GM19452 (cell line): ENCODE data around the gene GFPT1.

Source experiments
- ATAC-seq: cut with Tn5 transposase; IDR thresholded peaks from one replicate; pipeline ENCODE4 v1.9.1; 2021; ENCODE audit not compliant: unreplicated experiment

GFPT1 gene

DNA sequence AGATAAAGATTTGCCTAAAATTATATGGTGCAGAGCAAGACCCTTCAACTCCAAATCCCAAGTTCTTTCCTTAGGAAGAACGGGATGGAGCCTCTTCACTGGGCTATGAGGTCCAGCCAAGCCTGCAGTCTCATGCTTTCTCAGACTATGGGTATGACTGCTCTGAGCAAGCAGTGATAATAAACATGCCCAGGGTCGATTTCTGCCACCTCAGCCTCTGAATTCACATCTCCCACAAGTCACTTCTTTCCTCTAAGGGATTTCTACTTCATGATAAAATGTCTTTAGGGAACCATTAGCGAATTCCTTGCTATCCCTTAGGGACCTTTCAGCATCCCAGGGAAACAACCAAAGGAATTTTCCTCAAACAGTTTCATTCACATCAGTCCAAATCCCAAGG, 94.8 kb downstream of the GFPT1 start:
- no peak for ATAC-seq

DNA sequence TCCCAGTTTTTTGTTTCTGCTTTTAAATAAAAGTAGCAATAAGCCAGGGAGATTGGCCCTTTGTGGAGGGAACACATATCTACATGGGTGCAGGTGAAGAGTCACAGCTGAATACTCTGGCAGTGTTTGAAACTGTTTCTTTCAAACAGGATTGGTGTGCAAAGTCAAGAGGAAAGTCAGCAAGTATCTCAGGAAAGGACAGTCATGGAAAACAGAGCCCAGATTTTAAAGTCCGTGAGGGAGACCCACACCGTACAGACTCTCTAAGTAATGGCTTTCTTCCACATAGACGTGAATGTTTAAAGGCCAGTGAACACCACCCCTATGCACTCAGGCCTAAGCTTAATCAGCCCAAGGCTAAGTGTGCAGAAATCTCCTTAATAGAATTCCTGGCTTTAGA, 95.3 kb downstream of the GFPT1 start:
- ATAC-seq: no peak

DNA sequence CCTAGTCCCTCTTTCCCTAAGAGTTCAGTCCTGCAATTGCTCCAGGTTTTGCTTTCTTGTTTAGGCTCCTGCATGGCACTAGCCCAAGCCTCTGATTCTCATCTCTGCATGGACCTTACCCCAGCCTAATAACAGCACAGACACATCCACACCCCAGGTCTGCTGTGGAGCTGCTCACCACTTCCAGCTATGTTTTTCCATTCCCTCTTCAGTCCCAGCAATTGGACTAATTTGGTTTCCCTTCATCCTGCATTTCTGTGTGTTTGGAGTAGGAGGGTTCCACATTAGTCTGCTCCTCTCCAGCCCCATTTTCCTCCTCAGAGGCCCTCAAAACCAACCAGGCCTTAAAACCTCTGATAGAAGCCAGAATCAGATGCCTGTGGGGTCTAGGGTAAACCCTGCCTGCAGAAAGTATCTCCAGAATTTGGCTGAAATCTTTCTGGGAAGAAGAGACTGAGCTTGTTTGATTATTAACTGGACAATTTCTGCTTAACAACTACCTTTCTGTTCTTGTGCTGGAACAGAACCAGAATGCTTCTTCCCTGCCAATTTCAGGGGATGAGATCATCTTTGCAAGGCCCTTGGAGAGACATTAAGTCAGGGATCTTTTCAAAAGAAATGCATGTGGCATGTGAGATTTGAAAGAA, 95.9 kb downstream of the GFPT1 start:
- no peak for ATAC-seq

DNA sequence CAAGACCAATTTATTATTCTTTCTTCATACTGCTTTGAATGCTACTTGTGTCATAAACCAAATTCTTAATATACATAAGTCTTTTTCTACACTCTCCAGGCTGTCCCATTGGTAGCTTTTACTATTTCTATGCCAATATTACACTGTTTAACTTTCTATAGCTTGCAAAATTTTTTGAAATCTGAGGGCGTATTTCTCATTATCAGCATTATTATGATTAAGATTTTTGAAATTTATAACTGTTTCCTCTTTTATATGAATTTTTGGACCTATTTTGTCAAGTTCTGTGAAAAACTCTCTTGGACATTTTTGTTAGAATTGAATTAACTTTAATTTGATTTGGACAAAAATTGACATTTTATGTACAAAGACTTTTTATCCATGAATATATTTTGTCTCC, 98.6 kb downstream of the GFPT1 start:
- ATAC-seq: no peak

DNA sequence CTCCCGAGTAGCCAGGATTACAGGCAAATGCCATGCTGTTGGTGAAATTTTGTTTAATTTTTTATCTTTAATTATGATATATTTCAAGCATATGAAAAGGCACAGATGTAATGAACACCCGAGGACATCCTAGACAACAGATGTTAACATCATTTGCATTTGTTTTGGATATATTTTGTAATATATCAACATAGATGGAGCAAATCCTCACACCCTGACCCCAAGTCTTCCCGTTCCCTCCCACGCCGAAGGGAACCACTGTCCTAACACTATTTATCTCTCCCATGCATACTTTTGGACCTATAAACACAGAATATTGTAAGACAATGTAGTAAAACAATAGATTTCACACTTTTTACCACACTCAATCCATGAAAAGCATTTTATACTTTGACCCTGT, 99.5 kb downstream of the GFPT1 start:
- no peak for ATAC-seq

DNA sequence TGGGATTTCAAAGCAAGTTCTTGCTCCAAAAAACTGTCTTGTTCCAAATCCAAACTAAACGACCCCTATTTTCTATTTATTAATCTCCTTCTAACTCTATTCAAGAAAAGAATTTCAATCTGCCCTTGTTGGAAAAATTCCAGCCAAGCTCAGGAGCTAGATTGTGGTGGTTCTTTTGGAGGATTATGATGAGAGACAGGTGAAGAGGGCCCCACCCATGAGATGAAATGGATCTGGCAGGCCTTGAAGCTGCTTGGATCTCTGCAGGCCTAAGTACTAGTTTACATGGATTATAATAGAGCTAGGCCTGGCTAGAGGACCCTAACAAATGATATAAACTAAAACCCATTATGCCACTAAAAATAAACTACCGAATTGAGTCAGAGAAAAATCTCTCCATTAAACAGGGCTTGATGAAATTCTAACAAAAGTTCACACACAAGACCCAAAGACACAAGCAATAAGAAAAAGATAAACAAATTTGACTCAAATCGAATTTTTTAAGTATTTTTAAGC, 101.6 kb downstream of the GFPT1 start:
- no peak for ATAC-seq

DNA sequence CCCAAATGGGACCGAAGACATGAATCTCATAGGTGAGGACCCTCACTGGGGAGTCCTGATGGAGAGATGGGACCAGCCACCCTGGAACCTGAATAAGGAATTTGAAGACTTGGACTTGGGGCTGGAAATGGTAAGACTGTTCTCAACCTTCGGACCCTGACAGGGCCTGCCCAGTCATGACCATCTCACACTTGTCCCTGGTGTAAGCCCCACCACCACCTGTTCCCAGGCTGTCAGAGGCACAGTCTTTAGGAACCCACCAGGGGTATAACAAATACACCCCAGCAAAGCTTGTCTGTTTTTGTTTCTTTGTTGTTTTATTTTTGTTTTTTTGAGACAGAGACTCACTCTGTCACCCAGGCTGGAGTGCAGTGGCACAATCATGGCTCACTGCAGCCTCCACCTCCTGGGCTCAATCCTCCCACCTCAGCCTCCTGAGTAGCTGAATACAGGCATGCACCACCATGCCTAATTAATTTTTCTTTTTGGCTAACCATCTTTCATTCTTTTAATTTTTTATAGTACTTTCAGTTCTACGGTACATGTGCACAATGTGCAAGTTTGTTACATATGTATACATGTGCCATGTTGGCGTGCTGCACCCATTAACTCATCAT, 106.1 kb downstream of the GFPT1 start:
- no peak for ATAC-seq

DNA sequence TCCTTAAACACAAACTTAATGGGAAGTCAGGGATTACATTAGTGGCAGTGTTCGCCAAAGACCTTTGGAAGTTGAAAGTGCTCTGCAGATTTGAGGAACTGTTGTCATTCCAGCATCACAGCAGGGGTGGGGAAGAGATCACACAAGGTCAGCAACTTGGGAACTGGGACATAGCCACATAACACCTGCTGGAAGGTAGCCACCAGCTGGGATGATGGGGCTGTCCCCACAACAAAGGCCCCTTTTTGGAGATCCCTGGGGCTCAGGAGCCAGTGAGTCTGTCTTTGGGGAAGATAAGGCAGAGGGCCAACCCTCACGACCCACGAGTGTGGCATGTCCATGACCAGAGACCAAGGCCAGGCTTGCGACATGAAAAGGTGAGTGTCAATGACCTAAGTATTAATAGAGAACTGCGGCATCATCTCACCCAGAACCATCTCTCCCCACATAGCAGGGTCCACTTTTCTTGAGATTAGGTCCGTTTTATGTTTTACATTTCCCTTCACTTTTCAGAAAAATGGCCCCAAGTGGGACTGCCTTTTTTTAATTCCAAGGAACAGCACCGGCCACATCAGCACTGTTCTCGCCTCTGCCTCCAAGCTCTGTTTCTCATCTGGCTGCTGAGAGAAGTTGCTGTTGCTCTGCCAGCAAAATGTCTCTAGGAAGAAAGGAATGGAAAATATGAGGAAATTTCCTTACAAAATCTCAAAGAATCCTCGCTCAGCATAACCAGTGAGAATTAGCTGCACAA, 106.9 kb downstream of the GFPT1 start:
- no peak for ATAC-seq

DNA sequence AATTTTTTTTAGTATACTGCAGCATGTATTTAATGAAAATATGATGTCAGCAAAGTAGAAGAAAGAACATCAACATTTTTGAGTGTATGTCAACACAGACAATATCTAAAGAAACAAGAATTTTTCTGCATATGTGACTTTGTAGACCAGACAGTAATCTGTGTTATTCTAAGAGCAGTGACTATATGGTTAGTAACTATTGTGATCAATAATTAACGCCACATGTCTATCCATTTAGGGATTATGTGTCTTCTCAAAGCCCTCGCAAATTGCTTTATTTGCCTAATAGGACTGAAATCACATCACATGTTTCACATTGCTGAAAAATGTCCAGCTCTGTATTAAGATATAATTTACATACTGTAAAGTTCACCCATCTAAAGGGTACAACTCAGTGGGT, 107.8 kb downstream of the GFPT1 start:
- ATAC-seq: no peak

DNA sequence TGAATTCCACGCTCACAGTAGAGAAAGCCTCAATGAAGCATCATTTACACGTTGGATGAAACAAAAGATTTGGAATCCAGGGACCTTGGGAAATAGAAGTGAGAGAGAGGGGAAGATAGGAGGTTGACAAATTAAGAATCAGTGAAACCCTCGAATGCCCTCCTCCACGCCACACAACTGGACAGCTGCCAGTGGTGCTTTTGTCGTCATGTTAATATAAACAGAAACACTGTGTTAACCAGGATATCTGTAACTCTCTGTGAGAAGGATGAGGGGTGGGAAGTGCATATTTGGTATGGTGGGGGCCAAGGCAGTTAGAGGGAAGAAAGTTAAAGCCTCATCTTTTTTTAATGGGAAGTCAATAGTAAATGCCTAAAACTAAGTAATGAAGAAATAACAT, 108.7 kb downstream of the GFPT1 start:
- ATAC-seq: no peak

DNA sequence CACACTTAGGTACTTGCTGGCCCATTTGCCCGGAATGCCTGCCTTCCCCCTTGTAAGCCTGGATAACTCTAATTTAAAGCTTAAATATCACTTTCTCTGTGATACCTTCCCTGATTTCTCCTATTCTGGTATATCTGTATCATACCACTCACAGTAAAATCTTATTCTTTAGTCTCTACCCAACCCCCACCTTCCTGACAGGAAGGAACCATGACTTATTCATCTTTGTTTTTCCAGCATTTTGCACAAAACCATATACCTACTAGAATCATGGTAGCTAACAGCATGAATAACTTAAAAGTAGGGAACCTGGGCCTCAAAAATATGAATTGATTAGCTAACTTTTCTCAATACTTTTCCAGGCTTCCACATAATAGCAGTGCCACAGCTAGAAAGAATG, 111.5 kb downstream of the GFPT1 start:
- ATAC-seq: no peak

DNA sequence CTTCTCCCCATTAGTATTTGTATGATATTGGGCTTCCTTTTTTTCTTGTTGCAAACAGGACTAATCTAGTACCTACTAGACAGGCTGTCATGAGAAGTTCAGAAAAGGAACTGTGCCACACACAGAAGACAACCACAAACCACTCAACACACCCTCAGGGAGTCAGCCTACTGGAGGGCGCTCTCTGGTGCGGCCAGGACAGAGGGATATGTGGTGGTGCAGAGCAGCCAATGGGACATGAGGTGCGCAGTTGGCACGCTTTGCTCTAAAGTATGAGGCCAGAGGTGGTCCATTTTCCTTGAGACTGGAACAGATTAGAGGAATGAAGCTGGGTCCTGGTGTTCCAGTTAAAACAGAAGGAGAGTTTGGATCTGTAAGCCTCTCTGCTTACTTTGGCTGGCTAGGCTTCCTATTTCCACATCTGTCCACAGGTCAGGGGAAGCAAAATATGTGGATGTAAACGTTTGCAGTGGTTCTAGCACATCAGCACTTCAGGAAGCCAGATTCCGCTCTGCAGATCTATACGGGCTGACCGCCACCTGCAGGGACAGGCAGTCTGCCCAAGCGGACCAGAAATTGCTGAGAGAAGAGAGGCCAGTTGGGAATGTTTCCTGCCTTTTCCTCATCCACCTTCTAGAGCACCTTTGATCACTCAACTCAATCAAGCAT, 114.1 kb downstream of the GFPT1 start:
- no peak for ATAC-seq

DNA sequence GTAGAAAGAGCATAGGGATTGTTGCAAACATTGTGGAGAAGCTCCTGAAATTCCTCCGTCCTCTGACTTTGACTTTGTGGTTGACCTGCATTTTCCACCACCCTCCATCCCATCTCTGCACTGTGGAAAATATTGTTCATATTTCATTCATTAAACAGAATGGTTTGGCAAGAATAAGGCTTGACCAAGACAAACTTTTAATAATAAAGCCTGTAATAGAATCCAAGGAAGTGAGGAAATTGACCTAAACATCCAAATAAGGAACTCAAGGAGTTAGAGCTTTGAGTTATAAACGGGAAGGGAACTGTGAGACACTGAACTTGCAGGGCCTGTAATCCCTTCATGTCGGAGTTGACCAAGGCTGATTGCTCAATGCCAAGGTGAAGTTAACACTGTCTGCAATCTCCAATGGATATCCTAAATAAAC, 115.2 kb downstream of the GFPT1 start:
- no peak for ATAC-seq
